DMS53 treated with DMSO at 0.1 percent for 48 hours (cell line): ENCODE measurements around the gene LEMD2.

ENCODE experiments used
- DNase-seq: peaks from one replicate; lab custom pipeline; 2025; ENCODE audit not compliant: unreplicated experiment; lab: John Stamatoyannopoulos, UW

LEMD2 gene

GRCh38 chr6:33820243-33820642 lies 31.3 kb upstream of the LEMD2 start:
- no peak for DNase-seq

GRCh38 chr6:33819021-33819420 lies 30.1 kb upstream of the LEMD2 start:
- DNase-seq: no peak

GRCh38 chr6:33818293-33818692 lies 29.4 kb upstream of the LEMD2 start:
- DNase-seq: no peak

- DNase-seq: no peak
Measured at GRCh38 chr6:33817489-33817888, 28.6 kb upstream of the LEMD2 start.

- no peak for DNase-seq
Measured at GRCh38 chr6:33816911-33817310, 28.0 kb upstream of the LEMD2 start.

- peak; percentile 3 for DNase-seq
Measured at GRCh38 chr6:33815854-33816253, 26.9 kb upstream of the LEMD2 start.

GRCh38 chr6:33813990-33814985 lies 25.4 kb upstream of the LEMD2 start:
- no peak for DNase-seq

- DNase-seq: no peak
Measured at GRCh38 chr6:33813246-33813904, 24.4 kb upstream of the LEMD2 start.

GRCh38 chr6:33812669-33813068 lies 23.7 kb upstream of the LEMD2 start:
- DNase-seq: no peak

- DNase-seq: no peak
Measured at GRCh38 chr6:33809594-33809993, 20.7 kb upstream of the LEMD2 start.

- DNase-seq: no peak
Measured at GRCh38 chr6:33808641-33809180, 19.8 kb upstream of the LEMD2 start.

GRCh38 chr6:33807606-33808005 lies 18.7 kb upstream of the LEMD2 start:
- no peak for DNase-seq

- DNase-seq: no peak
Measured at GRCh38 chr6:33806841-33807240, 17.9 kb upstream of the LEMD2 start.

- DNase-seq: no peak
Measured at GRCh38 chr6:33803571-33804053, 14.7 kb upstream of the LEMD2 start, which contains the start of gene MLN. Gene MLN, minus strand, starts transcription at chr6:33804003. Its CDS starts 2,840 bp downstream, at chr6:33801163.

GRCh38 chr6:33802186-33802958 lies 13.4 kb upstream of the LEMD2 start:
- no peak for DNase-seq

GRCh38 chr6:33801611-33802010 lies 12.7 kb upstream of the LEMD2 start:
- no peak for DNase-seq

- no peak for DNase-seq
Measured at GRCh38 chr6:33800248-33800969, 11.5 kb upstream of the LEMD2 start.

- no peak for DNase-seq
Measured at GRCh38 chr6:33799454-33800113, 10.7 kb upstream of the LEMD2 start.

- no peak for DNase-seq
Measured at GRCh38 chr6:33798343-33798848, 9.5 kb upstream of the LEMD2 start.
